Activated CD4-positive, alpha-beta T cell treated with anti-CD3 and anti-CD28 coated beads, Interleukin-2, amount 50 U/mL, for 16 hours (primary cell): ENCODE data around the gene GRAPL.
A peak's percentile ranks its signal among the peaks of the same experiment; 100 is the strongest.
"Not testable (repeated sequence)": the region's sequence is repeated elsewhere in the genome, so short reads cannot be mapped to it uniquely, and the experiment has no call there.

ENCODE experiments used
- DNase-seq: peaks from one replicate; pipeline ENCODE4 v3.0.0-alpha.2; 2020

Gene GRAPL

DNA sequence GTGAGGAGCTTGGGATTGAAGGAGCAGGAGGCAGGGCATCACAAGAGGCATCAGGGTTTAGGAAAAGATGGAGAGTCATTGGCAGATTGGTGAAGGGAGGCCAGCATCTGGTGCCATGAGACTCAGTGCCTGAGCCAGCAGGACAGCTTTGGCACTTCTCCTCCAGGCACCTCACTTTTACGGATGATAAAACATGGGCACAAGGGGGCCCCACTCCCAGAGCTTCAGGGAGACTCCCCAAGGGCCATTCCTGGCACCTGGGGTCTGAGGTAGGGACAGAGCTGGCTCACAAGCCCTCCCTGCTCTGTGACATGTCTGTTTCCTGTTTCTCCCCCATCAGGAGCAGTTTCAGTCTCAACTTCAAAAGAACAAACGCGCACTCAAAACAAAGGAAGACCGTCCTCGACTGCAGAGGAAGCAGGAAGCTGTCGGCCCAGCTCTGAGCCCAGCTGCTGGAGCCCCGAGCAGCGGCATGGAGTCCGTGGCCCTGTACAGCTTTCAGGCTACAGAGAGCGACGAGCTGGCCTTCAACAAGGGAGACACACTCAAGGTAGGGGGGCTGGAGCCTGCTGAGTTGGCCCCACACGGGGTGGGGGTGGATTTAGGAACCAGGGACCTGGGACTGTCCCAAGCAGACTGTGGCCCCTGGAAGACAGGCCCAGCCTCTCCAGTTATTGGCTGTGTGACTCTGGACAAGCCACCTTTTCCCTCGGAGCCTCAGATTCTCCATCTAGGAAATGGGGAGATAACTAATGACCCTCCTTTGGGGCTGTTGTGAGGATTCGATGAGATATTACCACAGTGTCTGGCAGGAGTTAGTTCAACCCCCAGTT lies at the start of gene GRAPL:
GRAPL (plus strand) TSS at position 442 of the 833 bp plus-strand sequence; CDS start at position 473, 31 bp downstream.
- DNase-seq: not testable (repeated sequence)

DNA sequence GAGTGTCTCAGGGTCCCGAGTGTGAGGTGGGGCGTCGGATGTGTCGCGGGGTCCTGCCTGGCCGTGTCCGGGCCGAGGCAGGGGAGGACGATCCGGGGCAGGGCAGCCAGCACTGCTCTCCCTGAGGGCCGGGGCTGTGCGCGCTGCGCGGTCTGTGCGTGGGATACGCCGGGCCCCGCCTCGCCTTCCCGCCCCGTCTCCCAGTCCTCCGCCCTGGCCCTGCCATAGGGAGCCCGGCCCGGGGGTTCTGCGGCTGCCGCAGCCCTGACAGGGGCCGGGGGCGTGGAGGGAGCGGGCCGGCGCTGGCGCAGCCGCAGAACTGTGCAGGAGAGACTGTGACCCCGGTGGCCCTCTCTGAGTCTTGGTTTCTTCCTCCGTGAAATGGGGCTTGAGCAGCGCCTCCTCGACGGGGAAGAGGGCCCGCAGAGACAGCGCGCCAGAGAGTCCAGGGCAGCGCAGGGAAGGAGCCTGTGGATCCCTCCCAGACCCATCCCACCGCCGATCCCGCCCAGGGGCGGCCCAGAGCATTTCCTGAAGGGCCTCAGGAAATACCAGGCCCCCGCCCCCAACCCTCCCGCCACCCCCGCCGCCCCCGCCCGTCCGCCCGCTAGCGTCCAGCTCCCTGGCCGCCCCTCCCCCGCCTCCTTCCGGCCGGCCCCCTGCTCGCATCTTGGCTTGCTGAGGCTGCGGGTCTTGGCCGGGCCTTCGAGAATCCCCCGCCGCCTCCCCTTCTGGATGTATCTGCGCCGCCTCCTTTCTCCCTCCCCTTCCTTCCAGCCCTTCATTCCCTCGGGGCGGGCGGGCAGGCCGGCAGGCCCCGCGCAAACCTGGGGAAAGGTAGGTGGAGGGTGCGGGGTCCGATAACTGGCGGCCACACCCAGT lies 38.3 kb upstream of the GRAPL start:
- not testable (repeated sequence) for DNase-seq

GRCh38 chr17:19090058-19090772 lies 37.2 kb upstream of the GRAPL start:
- DNase-seq: not testable (repeated sequence)

- not testable (repeated sequence) for DNase-seq
Observed at GRCh38 chr17:19092737-19093683, 34.4 kb upstream of the GRAPL start.

DNA sequence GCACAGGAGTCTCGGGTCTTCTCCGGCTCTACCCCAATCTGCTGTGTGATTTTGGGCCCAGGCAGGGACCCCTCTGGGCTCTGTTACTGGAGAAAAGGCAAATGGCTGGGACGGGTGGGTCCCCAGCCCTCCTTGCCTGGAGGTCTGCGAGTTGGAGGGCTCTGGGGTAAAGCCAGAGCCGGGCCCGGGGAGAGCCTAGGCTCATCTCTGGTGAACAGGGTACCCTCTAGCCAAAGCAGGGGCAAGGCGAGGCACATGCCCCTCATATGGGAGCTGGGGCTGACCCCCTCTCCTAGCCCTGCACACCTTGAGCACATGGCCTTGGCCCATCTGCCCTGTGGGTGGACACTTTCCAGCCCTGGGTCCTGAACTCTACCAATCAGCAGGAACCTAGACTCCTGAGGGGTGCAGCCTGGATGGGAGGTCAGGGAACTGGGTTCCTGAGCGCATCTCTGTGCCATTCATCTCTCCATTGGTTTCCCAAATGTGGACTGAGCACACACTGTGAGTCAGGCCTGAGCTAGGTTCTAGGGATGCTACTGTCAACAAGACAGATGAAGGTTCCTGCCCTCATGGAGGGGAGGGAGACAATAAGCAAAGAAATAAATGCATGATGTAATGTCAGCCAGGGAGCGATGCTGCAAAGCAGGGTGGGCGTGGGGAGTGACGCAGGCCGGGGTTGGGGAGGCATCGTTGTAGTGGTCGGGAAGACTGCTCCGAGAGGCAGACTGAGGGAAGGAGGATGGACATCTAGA lies 33.5 kb upstream of the GRAPL start:
- DNase-seq: not testable (repeated sequence)

- not testable (repeated sequence) for DNase-seq
Observed at GRCh38 chr17:19108517-19108916, 18.9 kb upstream of the GRAPL start.

- DNase-seq: not testable (repeated sequence)
Observed at GRCh38 chr17:19110189-19111097, 16.9 kb upstream of the GRAPL start.

GRCh38 chr17:19111111-19111711 lies 16.2 kb upstream of the GRAPL start:
- peak; percentile 51 for DNase-seq

GRCh38 chr17:19111801-19112458 lies 15.5 kb upstream of the GRAPL start:
- peak; percentile 96 for DNase-seq

- DNase-seq: not testable (repeated sequence)
Observed at GRCh38 chr17:19112459-19112826, 14.9 kb upstream of the GRAPL start.

DNA sequence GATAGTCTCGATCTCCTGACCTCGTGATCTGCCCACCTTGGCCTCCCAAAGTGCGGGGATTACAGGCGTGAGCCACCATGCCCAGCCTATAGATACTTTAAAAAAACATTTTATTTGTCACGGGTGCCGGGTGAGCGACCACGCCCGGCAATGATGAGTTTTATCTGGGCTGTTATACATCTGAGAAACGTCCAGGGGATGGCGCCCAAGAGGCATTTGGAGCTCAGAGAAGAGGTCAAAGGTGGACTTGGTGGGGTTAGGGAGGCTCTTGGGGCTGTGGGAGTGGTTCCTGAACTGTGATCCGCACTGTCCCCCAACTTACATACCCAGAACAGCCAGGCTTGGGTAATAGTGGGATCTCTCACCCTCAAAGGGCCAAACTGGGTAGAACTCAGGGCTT lies 8.7 kb upstream of the GRAPL start:
- DNase-seq: not testable (repeated sequence)

DNA sequence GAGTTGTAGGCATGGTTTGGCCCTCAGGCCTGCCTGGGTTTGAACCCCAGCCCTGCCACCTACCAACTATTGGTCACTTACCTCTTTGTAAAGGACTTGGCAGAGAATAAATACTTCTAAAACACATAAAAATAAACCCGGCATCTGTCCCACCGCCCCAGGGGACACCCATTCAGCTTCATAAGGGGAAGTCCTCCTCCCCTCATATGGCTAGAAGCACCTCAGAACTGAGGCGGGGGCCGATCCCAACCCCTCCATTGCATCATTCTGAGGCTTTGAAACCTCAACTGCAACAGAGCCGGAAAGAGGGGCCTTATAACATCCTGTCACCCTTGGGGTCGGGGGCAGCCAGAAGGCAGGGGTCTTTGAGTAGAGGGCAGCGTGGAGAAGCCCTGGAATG lies 2.1 kb upstream of the GRAPL start:
- not testable (repeated sequence) for DNase-seq

DNA sequence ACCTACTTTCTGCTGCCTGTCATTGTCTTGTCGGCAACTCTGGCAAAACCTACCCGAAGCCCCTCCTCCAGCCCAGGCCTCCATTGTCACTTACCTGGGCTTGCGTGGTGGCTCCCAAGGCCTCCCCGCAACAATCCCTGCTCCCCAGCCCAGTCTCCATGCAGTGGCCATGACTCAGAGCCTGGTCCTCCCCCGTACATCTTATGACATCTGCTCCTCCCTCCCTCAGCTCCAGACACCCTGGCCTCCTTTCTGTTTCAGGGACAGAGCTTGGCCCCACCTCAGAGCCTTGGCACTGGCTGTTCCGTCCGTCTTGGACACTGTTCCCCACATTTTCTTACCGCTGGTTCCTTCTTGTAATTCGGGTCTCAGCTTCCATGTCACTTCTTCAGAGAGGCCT lies 2.1 kb downstream of the GRAPL start:
- not testable (repeated sequence) for DNase-seq

GRCh38 chr17:19131108-19131507 lies 3.7 kb downstream of the GRAPL start:
- not testable (repeated sequence) for DNase-seq

DNA sequence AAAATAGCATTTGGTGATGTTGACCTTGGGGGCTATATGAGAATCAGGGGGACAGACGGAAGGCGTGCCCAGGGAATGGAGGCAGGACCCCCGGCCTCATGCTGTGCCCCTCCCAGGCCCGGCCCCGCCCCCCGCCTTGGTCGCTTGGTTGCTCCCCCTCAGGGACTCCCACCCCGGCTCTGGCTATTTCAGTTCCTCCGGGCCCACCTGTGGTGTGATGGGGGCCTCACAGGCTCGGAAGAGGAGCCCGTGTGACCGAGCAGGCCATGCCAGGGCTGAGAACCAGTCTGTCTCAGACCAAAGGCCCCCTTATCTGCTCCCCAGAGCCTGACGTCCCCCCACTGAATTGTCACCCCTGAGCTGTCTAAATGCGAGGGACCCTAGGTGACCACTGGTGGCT lies 4.4 kb downstream of the GRAPL start:
- DNase-seq: not testable (repeated sequence)

DNA sequence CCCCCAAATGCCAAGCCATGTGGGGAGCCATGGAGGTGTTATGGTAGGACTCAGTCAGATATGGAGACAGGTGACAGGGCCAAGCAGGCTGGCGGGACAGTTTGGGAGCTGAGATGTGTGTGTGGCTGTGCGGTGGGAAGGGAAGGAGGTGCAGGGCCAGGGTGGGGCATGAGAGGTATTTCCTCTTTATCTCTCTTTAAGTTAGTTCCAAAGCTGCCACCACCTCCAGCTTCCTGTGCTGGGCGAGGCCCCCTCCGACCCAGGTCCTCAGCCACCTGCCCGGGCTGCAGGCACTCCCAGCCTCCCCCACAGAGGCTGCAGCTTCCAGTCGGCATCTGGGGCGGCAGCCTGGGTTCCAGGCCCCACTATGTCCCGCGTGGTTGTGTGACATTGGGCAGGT lies 6.4 kb downstream of the GRAPL start:
- not testable (repeated sequence) for DNase-seq

- not testable (repeated sequence) for DNase-seq
Observed at GRCh38 chr17:19135391-19135790, 8.0 kb downstream of the GRAPL start.

- not testable (repeated sequence) for DNase-seq
Observed at GRCh38 chr17:19136138-19136537, 8.7 kb downstream of the GRAPL start.

- not testable (repeated sequence) for DNase-seq
Observed at GRCh38 chr17:19136605-19137004, 9.2 kb downstream of the GRAPL start.
